Right ventricle myocardium superior (tissue), 1 donor: ENCODE data around the gene CLDN16. TPM values are rescaled to one million over a fixed set of nuclear protein-coding genes. Genes with fewer than 3 reads are reported as not detected.

ENCODE experiments used
- total RNA-seq: library from RNA; stranded (reverse); fragmentation: NEBNext Ultra II Directional; extraction: Animal tissue kit (Norgen Biotek cat#: 25700); gene quantifications from one replicate; pipeline ENCODE4 v1.2.1, GENCODE V29; 2021
- donor health status: DM: no; HTN: yes; CAD: no; lungs with severe emphysema.

Gene CLDN16
- total RNA-seq, 1 donor from 2014 or later: not detected

Other genes with a start within 250 kb of the CLDN16 start
- not detected for gene CLDN1, start 65.7 kb upstream of the CLDN16 start, total RNA-seq
- not detected for gene TMEM207, start 61.7 kb downstream of the CLDN16 start, total RNA-seq
- gene IL1RAP, start 125.9 kb downstream of the CLDN16 start, total RNA-seq: 4.1 TPM